Hepatocyte (in vitro differentiated cells): ENCODE data around the gene CASS4.

Experiments used
- EZH2 ChIP-seq: fragments of 200-600 bp; sonication (generic); IDR thresholded peaks from 2 replicates; pipeline ENCODE4 v1.6.1; 2016; ENCODE audit warnings: antibody characterized with exemption, mild to moderate bottlenecking, borderline replicate concordance
- TF ChIP-seq, protein P1 (sequence below): fragments of 200-600 bp; sonication (generic); IDR thresholded peaks from 2 replicates; pipeline ENCODE4 v1.5.1; 2016; ENCODE audit warnings: antibody characterized with exemption, mild to moderate bottlenecking; ENCODE audit not compliant: poor library complexity

DNA sequence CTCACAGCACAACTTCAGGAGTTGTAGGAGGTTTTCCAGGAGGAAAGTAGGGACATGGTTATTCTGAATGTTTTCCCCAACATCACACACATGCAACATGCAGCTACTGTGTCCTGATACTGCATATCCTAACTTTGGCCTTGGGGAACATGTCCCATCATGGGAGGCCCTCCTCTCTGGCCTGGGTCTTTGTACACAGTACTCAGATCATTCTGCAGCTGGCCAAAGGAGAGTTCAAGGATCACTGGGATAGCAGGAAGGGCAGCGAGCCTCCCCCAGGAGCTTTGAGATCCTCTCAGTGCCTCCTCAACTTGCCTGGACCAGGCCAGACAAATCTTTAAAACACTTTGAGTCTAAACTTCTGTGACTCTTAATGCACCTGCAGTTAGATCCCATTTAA lies 12.9 kb downstream of the CASS4 start:
- TF ChIP-seq, protein P1, sequence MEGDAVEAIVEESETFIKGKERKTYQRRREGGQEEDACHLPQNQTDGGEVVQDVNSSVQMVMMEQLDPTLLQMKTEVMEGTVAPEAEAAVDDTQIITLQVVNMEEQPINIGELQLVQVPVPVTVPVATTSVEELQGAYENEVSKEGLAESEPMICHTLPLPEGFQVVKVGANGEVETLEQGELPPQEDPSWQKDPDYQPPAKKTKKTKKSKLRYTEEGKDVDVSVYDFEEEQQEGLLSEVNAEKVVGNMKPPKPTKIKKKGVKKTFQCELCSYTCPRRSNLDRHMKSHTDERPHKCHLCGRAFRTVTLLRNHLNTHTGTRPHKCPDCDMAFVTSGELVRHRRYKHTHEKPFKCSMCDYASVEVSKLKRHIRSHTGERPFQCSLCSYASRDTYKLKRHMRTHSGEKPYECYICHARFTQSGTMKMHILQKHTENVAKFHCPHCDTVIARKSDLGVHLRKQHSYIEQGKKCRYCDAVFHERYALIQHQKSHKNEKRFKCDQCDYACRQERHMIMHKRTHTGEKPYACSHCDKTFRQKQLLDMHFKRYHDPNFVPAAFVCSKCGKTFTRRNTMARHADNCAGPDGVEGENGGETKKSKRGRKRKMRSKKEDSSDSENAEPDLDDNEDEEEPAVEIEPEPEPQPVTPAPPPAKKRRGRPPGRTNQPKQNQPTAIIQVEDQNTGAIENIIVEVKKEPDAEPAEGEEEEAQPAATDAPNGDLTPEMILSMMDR, result no peak
- TF ChIP-seq EZH2, result no peak
